ENCODE results near the gene ERMN.

ERMN gene

DNA sequence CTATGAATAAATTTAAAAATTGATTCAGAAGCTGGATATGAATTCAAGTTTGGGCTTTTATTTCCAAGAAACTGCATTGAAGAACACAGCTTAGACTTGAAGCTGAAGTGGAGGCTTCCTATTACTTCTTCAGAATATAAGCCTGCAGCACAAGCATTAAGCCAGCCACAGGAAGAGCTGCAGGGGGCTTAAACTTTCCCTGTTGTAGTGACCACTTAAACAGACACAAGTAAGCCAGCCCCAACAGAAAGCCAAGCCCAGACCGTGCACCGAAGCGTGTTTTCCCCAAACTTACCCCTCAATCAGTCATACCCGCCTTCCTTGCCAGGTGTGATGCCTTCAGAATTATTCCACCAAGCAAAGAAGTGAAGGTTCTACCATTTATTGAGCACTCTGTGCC lies 28.7 kb downstream of the ERMN start:
- no peak for DNase-seq

DNA sequence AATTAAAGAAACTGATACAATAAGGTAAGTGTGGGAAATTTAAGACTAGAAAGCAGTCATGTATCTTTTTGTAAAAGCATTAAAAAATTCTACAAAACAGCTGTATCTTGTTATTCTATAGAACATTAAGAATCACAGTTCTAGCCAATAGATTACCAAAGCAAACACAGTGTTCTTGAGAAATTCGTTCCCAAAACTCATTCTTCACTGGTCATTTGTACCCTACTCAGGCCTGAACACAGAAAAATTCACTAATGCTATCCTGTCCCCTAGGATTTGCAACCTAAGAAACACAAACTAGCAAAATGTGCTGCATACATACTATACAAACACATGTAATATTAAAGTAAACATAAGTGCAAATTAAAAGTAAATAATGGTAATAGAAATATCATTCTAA lies 29.1 kb downstream of the ERMN start:
- DNase-seq: no peak
- no peak overlapping the region for H3K4me2 ChIP-seq (ENCODE audit: insufficient read depth, low read length)
- H3K79me2 ChIP-seq (ENCODE audit: insufficient read depth, low read length): no peaks in the 10 kb centered on the region
- H4K20me1 ChIP-seq (ENCODE audit: insufficient read depth, low read length): no peaks in the 10 kb centered on the region
- H2AFZ ChIP-seq (ENCODE audit: low read depth, low read length): no peak overlapping the region
- H3K36me3 ChIP-seq (ENCODE audit: insufficient read depth, low read length): no peaks in the 10 kb centered on the region
- no peak for TF ChIP-seq EZH2 (IDR thresholded peaks at IDR 0.05; ENCODE audit: borderline replicate concordance, low read depth, low read length, severe bottlenecking)
- TF ChIP-seq, protein P1, sequence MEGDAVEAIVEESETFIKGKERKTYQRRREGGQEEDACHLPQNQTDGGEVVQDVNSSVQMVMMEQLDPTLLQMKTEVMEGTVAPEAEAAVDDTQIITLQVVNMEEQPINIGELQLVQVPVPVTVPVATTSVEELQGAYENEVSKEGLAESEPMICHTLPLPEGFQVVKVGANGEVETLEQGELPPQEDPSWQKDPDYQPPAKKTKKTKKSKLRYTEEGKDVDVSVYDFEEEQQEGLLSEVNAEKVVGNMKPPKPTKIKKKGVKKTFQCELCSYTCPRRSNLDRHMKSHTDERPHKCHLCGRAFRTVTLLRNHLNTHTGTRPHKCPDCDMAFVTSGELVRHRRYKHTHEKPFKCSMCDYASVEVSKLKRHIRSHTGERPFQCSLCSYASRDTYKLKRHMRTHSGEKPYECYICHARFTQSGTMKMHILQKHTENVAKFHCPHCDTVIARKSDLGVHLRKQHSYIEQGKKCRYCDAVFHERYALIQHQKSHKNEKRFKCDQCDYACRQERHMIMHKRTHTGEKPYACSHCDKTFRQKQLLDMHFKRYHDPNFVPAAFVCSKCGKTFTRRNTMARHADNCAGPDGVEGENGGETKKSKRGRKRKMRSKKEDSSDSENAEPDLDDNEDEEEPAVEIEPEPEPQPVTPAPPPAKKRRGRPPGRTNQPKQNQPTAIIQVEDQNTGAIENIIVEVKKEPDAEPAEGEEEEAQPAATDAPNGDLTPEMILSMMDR (IDR thresholded peaks at IDR 0.05; ENCODE audit: borderline replicate concordance, extremely low read depth, low read length, poor library complexity, severe bottlenecking): no peak
- H3K27me3 ChIP-seq (ENCODE audit: insufficient read depth, low read length, poor library complexity): peaks cover 6% of the 10 kb centered on the region
- no peaks in the 10 kb centered on the region for H3K9me3 ChIP-seq (ENCODE audit: insufficient read depth, low read length, severe bottlenecking)
- H3K9ac ChIP-seq (ENCODE audit: low read depth, low read length): no peak overlapping the region
- no peak overlapping the region for H3K27ac ChIP-seq (ENCODE audit: low read length)
- no peak overlapping the region for H3K4me3 ChIP-seq (ENCODE audit: low read depth in 1 of 2, low read length in 2 of 2)
- ATAC-seq (ENCODE audit: insufficient read depth, low read depth): no peak
- H3K4me1 ChIP-seq (ENCODE audit: insufficient read depth, low read length): no peaks in the 10 kb centered on the region

More for the DNA sequence above, 28.7 kb downstream of the ERMN start:
- Histone ChIP-seq H3K9ac (ENCODE audit: low read depth, low read length) (no peak overlapping the region), H3K27me3 (ENCODE audit: insufficient read depth, low read length, poor library complexity) (peaks cover 6% of the 10 kb centered on the region), H3K36me3 (ENCODE audit: insufficient read depth, low read length) (no peaks in the 10 kb centered on the region), H4K20me1 (ENCODE audit: insufficient read depth, low read length) (no peaks in the 10 kb centered on the region), H2AFZ (ENCODE audit: low read depth, low read length) (no peak overlapping the region), H3K27ac (ENCODE audit: low read length) (no peak overlapping the region), H3K4me2 (ENCODE audit: insufficient read depth, low read length) (no peak overlapping the region), H3K4me3 (ENCODE audit: low read depth in 1 of 2, low read length in 2 of 2) (no peak overlapping the region), H3K4me1 (ENCODE audit: insufficient read depth, low read length) (no peaks in the 10 kb centered on the region), H3K9me3 (ENCODE audit: insufficient read depth, low read length, severe bottlenecking) (no peaks in the 10 kb centered on the region), H3K79me2 (ENCODE audit: insufficient read depth, low read length) (no peaks in the 10 kb centered on the region)
- ATAC-seq (ENCODE audit: insufficient read depth, low read depth): no peak
- TF ChIP-seq, protein P1 (IDR thresholded peaks at IDR 0.05; ENCODE audit: borderline replicate concordance, extremely low read depth, low read length, poor library complexity, severe bottlenecking): no peak
- no peak for TF ChIP-seq EZH2 (IDR thresholded peaks at IDR 0.05; ENCODE audit: borderline replicate concordance, low read depth, low read length, severe bottlenecking)

DNA sequence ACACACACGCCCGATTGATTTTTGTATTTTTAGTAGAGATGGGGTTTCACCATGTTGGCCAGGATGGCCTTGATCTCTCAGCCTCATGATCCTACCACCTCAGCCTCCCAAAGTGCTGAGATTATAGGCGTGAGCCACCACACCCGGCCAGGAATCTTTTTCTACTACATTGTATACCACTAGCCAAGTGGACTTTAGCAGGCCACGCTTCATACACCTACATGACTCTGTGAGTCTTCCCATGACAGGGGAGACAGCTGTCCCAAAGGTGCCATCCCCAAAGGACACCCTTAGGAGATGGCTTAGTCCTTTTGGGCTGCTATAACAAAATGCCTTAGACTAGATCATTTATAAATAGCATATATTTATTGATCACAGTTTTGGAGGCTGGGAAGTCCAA lies 32.8 kb downstream of the ERMN start:
- ATAC-seq (ENCODE audit: insufficient read depth, low read depth): no peak
- H2AFZ ChIP-seq (ENCODE audit: low read depth, low read length): no peak overlapping the region
- DNase-seq: no peak
- H4K20me1 ChIP-seq (ENCODE audit: insufficient read depth, low read length): no peaks in the 10 kb centered on the region
- H3K9me3 ChIP-seq (ENCODE audit: insufficient read depth, low read length, severe bottlenecking): no peaks in the 10 kb centered on the region
- no peak overlapping the region for H3K9ac ChIP-seq (ENCODE audit: low read depth, low read length)
- peaks cover 6% of the 10 kb centered on the region for H3K27me3 ChIP-seq (ENCODE audit: insufficient read depth, low read length, poor library complexity)
- no peaks in the 10 kb centered on the region for H3K4me1 ChIP-seq (ENCODE audit: insufficient read depth, low read length)
- H3K79me2 ChIP-seq (ENCODE audit: insufficient read depth, low read length): no peaks in the 10 kb centered on the region
- H3K4me3 ChIP-seq (ENCODE audit: low read depth in 1 of 2, low read length in 2 of 2): no peak overlapping the region
- H3K36me3 ChIP-seq (ENCODE audit: insufficient read depth, low read length): no peaks in the 10 kb centered on the region
- no peak overlapping the region for H3K4me2 ChIP-seq (ENCODE audit: insufficient read depth, low read length)
- H3K27ac ChIP-seq (ENCODE audit: low read length): no peak overlapping the region
- TF ChIP-seq, protein P1 (IDR thresholded peaks at IDR 0.05; ENCODE audit: borderline replicate concordance, extremely low read depth, low read length, poor library complexity, severe bottlenecking): no peak
- no peak for TF ChIP-seq EZH2 (IDR thresholded peaks at IDR 0.05; ENCODE audit: borderline replicate concordance, low read depth, low read length, severe bottlenecking)

DNA sequence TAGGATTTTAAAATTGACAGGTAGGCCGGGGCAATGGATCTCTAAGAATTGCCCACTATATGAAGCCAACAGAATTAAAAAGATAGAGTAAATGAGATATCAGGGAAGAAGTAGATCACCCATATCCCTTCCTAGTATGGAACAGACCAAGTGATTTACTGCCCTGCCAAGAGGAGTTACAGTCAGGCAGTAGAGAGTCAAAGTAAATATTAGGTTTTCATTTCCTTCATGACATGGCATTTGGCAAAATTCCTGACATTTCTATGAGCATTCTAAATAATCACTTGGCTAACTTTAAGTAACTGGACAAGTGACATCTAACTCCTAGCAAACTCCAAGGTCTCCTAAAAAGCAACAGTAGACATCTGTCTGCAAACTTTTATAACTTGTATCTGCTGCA lies 34.6 kb downstream of the ERMN start:
- H3K9me3 ChIP-seq (ENCODE audit: insufficient read depth, low read length, severe bottlenecking): no peaks in the 10 kb centered on the region
- H3K27ac ChIP-seq (ENCODE audit: low read length): no peak overlapping the region
- no peak for TF ChIP-seq EZH2 (IDR thresholded peaks at IDR 0.05; ENCODE audit: borderline replicate concordance, low read depth, low read length, severe bottlenecking)
- TF ChIP-seq, protein P1 (IDR thresholded peaks at IDR 0.05; ENCODE audit: borderline replicate concordance, extremely low read depth, low read length, poor library complexity, severe bottlenecking): no peak
- ATAC-seq (ENCODE audit: insufficient read depth, low read depth): no peak
- H2AFZ ChIP-seq (ENCODE audit: low read depth, low read length): no peak overlapping the region
- H3K4me1 ChIP-seq (ENCODE audit: insufficient read depth, low read length): no peaks in the 10 kb centered on the region
- no peaks in the 10 kb centered on the region for H4K20me1 ChIP-seq (ENCODE audit: insufficient read depth, low read length)
- no peak for DNase-seq
- H3K79me2 ChIP-seq (ENCODE audit: insufficient read depth, low read length): no peaks in the 10 kb centered on the region
- H3K4me3 ChIP-seq (ENCODE audit: low read depth in 1 of 2, low read length in 2 of 2): no peak overlapping the region
- H3K9ac ChIP-seq (ENCODE audit: low read depth, low read length): no peak overlapping the region
- no peaks in the 10 kb centered on the region for H3K27me3 ChIP-seq (ENCODE audit: insufficient read depth, low read length, poor library complexity)
- H3K4me2 ChIP-seq (ENCODE audit: insufficient read depth, low read length): no peak overlapping the region
- H3K36me3 ChIP-seq (ENCODE audit: insufficient read depth, low read length): no peaks in the 10 kb centered on the region
